ENCODE measurements around the gene SNX9. TPM values are rescaled to one million over a fixed set of nuclear protein-coding genes. Genes with fewer than 3 reads are reported as not detected.
A peak's percentile ranks its signal among the peaks of the same experiment; 100 is the strongest.
"Not testable (repeated sequence)": the region's sequence is repeated elsewhere in the genome, so short reads cannot be mapped to it uniquely, and the experiment has no call there.

SNX9 gene
- total RNA-seq, 2 experiments from 2014 or later, result 59.3 to 59.7 TPM

- Mint-ChIP-seq H3K9me3 (peaks cover 7% of the 10 kb centered on the region), H3K27ac (no peak overlapping the region), H3K36me3 (peaks cover 15% of the 10 kb centered on the region), H3K27me3 (no peaks in the 10 kb centered on the region), H3K4me1 (ENCODE audit: low read depth) (peaks cover 75% of the 10 kb centered on the region), H3K4me3 (no peak overlapping the region)
- ChIA-PET POLR2A (no interaction called here), CTCF (no interaction called here)
- intact Hi-C loops (cut with micrococcal nuclease), result no loop called here
- no peak for DNase-seq
Observed at GRCh38 chr6:157839606-157840005, 16.6 kb downstream of the SNX9 start.

GRCh38 chr6:157840261-157840660, 17.2 kb downstream of the SNX9 start:
- Mint-ChIP-seq H3K27me3 (no peaks in the 10 kb centered on the region), H3K4me3 (no peak overlapping the region), H3K4me1 (ENCODE audit: low read depth) (peaks cover 79% of the 10 kb centered on the region), H3K27ac (no peak overlapping the region), H3K36me3 (peaks cover 13% of the 10 kb centered on the region), H3K9me3 (peaks cover 5% of the 10 kb centered on the region)
- intact Hi-C loops (cut with micrococcal nuclease), result no loop called here
- no peak for DNase-seq
- CTCF ChIA-PET, result interaction anchor here (0.9 to 1.5 kb wide), 2 partner anchors 33 to 83 kb away, joined by 4 to 7 read pairs; no protein-coding TSS in a partner anchor
- POLR2A ChIA-PET, result no interaction called here

GRCh38 chr6:157840776-157841175, 17.7 kb downstream of the SNX9 start:
- POLR2A ChIA-PET, result no interaction called here
- no peak overlapping the region for H3K4me3 Mint-ChIP-seq

GRCh38 chr6:157841211-157841840, 18.3 kb downstream of the SNX9 start:
- ChIA-PET CTCF (interaction anchor here (1.5 kb wide), 1 partner anchor 32 kb away, joined by 7 read pairs; no protein-coding TSS in a partner anchor), POLR2A (interaction anchor here (1.1 kb wide), 1 partner anchor 12 kb away, joined by 3 read pairs; no protein-coding TSS in a partner anchor)
- Mint-ChIP-seq H3K4me1 (ENCODE audit: low read depth) (peaks cover 79% of the 10 kb centered on the region), H3K27me3 (no peaks in the 10 kb centered on the region), H3K9me3 (no peaks in the 10 kb centered on the region), H3K27ac (no peak overlapping the region), H3K4me3 (no peak overlapping the region), H3K36me3 (peaks cover 5% of the 10 kb centered on the region)
- intact Hi-C loops (cut with micrococcal nuclease), result no loop called here
- DNase-seq, result no peak

More at GRCh38 chr6:157840776-157841175, 17.7 kb downstream of the SNX9 start:
- H3K9me3 Mint-ChIP-seq, result no peaks in the 10 kb centered on the region
- H3K27me3 Mint-ChIP-seq, result no peaks in the 10 kb centered on the region
- intact Hi-C loops (cut with micrococcal nuclease), result no loop called here
- H3K27ac Mint-ChIP-seq, result no peak overlapping the region
- peaks cover 8% of the 10 kb centered on the region for H3K36me3 Mint-ChIP-seq
- H3K4me1 Mint-ChIP-seq (ENCODE audit: low read depth), result peaks cover 79% of the 10 kb centered on the region
- DNase-seq, result no peak
- CTCF ChIA-PET, result interaction anchor here (0.9 to 1.5 kb wide), 2 partner anchors 33 to 83 kb away, joined by 4 to 7 read pairs; no protein-coding TSS in a partner anchor

GRCh38 chr6:157842212-157842611, 19.2 kb downstream of the SNX9 start:
- Mint-ChIP-seq H3K27ac (no peak overlapping the region), H3K4me3 (no peak overlapping the region), H3K9me3 (peaks cover 1% of the 10 kb centered on the region), H3K4me1 (ENCODE audit: low read depth) (peaks cover 81% of the 10 kb centered on the region), H3K36me3 (peaks cover 5% of the 10 kb centered on the region), H3K27me3 (no peaks in the 10 kb centered on the region)
- CTCF ChIA-PET, result no interaction called here
- DNase-seq, result no peak
- intact Hi-C loops (cut with micrococcal nuclease), result no loop called here
- POLR2A ChIA-PET, result interaction anchor here (1.1 to 5.3 kb wide), 3 partner anchors 8 to 11 kb away, joined by 3 to 23 read pairs (median 4); no protein-coding TSS in a partner anchor

- H3K4me3 Mint-ChIP-seq; H3K27me3 Mint-ChIP-seq; H3K36me3 Mint-ChIP-seq; intact Hi-C loops (cut with micrococcal nuclease); H3K9me3 Mint-ChIP-seq: not testable (repeated sequence)
- DNase-seq, result peak; percentile 64
- peak overlapping the region; percentile 42 for H3K27ac Mint-ChIP-seq
- ChIA-PET POLR2A (interaction anchor here (0.7 to 5.3 kb wide), 4 partner anchors 10 to 896 kb away, joined by 4 to 23 read pairs (median 4); no protein-coding TSS in a partner anchor), CTCF (interaction anchor here (0.6 to 2.1 kb wide), 6 partner anchors 29 to 422 kb away, joined by 3 to 9 read pairs (median 3); no protein-coding TSS in a partner anchor)
- peaks cover 88% of the 10 kb centered on the region for H3K4me1 Mint-ChIP-seq (ENCODE audit: low read depth)
Observed at GRCh38 chr6:157844196-157844595, 21.1 kb downstream of the SNX9 start.

- ChIA-PET CTCF (interaction anchor here (0.7 to 3.4 kb wide), 7 partner anchors 9 to 227 kb away, joined by 3 to 21 read pairs (median 4); no protein-coding TSS in a partner anchor), POLR2A (interaction anchor here (0.9 to 5.3 kb wide), 9 partner anchors 11 to 90 kb away, joined by 3 to 23 read pairs (median 4); no protein-coding TSS in a partner anchor)
- H3K36me3 Mint-ChIP-seq, result peaks cover 19% of the 10 kb centered on the region
- no peak overlapping the region for H3K4me3 Mint-ChIP-seq
- H3K4me1 Mint-ChIP-seq (ENCODE audit: low read depth), result peaks cover 91% of the 10 kb centered on the region
- DNase-seq, result no peak
- intact Hi-C loops (cut with micrococcal nuclease), result loop anchor here (1.0 kb wide), 3 partner anchors 12 to 21 kb away; no protein-coding TSS in a partner anchor
- H3K27me3 Mint-ChIP-seq, result no peaks in the 10 kb centered on the region
- H3K9me3 Mint-ChIP-seq, result peaks cover 1% of the 10 kb centered on the region
- H3K27ac Mint-ChIP-seq, result peak overlapping the region; percentile 63
Observed at GRCh38 chr6:157845493-157846259, 22.6 kb downstream of the SNX9 start.

- Mint-ChIP-seq H3K4me1 (ENCODE audit: low read depth) (peaks cover 75% of the 10 kb centered on the region), H3K9me3 (peaks cover 11% of the 10 kb centered on the region), H3K27me3 (no peaks in the 10 kb centered on the region), H3K27ac (no peak overlapping the region), H3K4me3 (no peak overlapping the region), H3K36me3 (peaks cover 28% of the 10 kb centered on the region)
- ChIA-PET CTCF (interaction anchor here (1.4 to 3.4 kb wide), 2 partner anchors 25 to 87 kb away, joined by 4 to 21 read pairs; no protein-coding TSS in a partner anchor), POLR2A (no interaction called here)
- no peak for DNase-seq
- intact Hi-C loops (cut with micrococcal nuclease), result no loop called here
Observed at GRCh38 chr6:157847846-157848245, 24.8 kb downstream of the SNX9 start.

- Mint-ChIP-seq H3K36me3 (peaks cover 35% of the 10 kb centered on the region), H3K27ac (no peak overlapping the region), H3K9me3 (peaks cover 19% of the 10 kb centered on the region), H3K4me3 (no peak overlapping the region), H3K4me1 (ENCODE audit: low read depth) (peaks cover 74% of the 10 kb centered on the region), H3K27me3 (no peaks in the 10 kb centered on the region)
- DNase-seq, result no peak
- CTCF ChIA-PET, result interaction anchor here (0.8 to 1.0 kb wide), 2 partner anchors 25 to 92 kb away, joined by 3 to 4 read pairs; no protein-coding TSS in a partner anchor
- intact Hi-C loops (cut with micrococcal nuclease), result no loop called here
- POLR2A ChIA-PET, result no interaction called here
Observed at GRCh38 chr6:157848693-157849092, 25.6 kb downstream of the SNX9 start.

GRCh38 chr6:157849288-157850017, 26.4 kb downstream of the SNX9 start:
- Mint-ChIP-seq H3K27me3 (no peaks in the 10 kb centered on the region), H3K9me3 (peaks cover 19% of the 10 kb centered on the region), H3K4me3 (no peak overlapping the region), H3K27ac (no peak overlapping the region), H3K36me3 (peaks cover 35% of the 10 kb centered on the region), H3K4me1 (ENCODE audit: low read depth) (peaks cover 66% of the 10 kb centered on the region)
- DNase-seq, result peak; percentile 32
- POLR2A ChIA-PET, result no interaction called here
- CTCF ChIA-PET, result interaction anchor here (1.0 kb wide), 1 partner anchor 24 kb away, joined by 3 read pairs; no protein-coding TSS in a partner anchor
- intact Hi-C loops (cut with micrococcal nuclease), result no loop called here

- intact Hi-C loops (cut with micrococcal nuclease), result no loop called here
- CTCF ChIA-PET, result interaction anchor here (0.5 kb wide), 1 partner anchor 83 kb away, joined by 3 read pairs; no protein-coding TSS in a partner anchor
- Mint-ChIP-seq H3K27ac (no peak overlapping the region), H3K27me3 (no peaks in the 10 kb centered on the region), H3K36me3 (peaks cover 39% of the 10 kb centered on the region), H3K4me1 (ENCODE audit: low read depth) (peaks cover 66% of the 10 kb centered on the region), H3K4me3 (no peak overlapping the region), H3K9me3 (peaks cover 19% of the 10 kb centered on the region)
- no peak for DNase-seq
- POLR2A ChIA-PET, result no interaction called here
Observed at GRCh38 chr6:157850030-157850429, 27.0 kb downstream of the SNX9 start.
